ENCODE measurements around the gene ALAS1.

GRCh38 chr3:52204337-52205073 lies 6.5 kb downstream of the ALAS1 start:
- TF ChIP-seq POLR2AphosphoS5 (IDR thresholded peaks at IDR 0.05; ENCODE audit: low read depth) (no peak), EZH2 (IDR thresholded peaks at IDR 0.05; ENCODE audit: low read depth, unreplicated experiment) (no peak), CREB1 (CRISPR knock-in tag; IDR thresholded peaks at IDR 0.05; ENCODE audit: low read depth) (no peak)
- TF ChIP-seq, protein P1, sequence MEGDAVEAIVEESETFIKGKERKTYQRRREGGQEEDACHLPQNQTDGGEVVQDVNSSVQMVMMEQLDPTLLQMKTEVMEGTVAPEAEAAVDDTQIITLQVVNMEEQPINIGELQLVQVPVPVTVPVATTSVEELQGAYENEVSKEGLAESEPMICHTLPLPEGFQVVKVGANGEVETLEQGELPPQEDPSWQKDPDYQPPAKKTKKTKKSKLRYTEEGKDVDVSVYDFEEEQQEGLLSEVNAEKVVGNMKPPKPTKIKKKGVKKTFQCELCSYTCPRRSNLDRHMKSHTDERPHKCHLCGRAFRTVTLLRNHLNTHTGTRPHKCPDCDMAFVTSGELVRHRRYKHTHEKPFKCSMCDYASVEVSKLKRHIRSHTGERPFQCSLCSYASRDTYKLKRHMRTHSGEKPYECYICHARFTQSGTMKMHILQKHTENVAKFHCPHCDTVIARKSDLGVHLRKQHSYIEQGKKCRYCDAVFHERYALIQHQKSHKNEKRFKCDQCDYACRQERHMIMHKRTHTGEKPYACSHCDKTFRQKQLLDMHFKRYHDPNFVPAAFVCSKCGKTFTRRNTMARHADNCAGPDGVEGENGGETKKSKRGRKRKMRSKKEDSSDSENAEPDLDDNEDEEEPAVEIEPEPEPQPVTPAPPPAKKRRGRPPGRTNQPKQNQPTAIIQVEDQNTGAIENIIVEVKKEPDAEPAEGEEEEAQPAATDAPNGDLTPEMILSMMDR (conservative IDR thresholded peaks at IDR 0.05; ENCODE audit: low read depth in 2 of 2) = no peak
- TF ChIP-seq, protein P2, sequence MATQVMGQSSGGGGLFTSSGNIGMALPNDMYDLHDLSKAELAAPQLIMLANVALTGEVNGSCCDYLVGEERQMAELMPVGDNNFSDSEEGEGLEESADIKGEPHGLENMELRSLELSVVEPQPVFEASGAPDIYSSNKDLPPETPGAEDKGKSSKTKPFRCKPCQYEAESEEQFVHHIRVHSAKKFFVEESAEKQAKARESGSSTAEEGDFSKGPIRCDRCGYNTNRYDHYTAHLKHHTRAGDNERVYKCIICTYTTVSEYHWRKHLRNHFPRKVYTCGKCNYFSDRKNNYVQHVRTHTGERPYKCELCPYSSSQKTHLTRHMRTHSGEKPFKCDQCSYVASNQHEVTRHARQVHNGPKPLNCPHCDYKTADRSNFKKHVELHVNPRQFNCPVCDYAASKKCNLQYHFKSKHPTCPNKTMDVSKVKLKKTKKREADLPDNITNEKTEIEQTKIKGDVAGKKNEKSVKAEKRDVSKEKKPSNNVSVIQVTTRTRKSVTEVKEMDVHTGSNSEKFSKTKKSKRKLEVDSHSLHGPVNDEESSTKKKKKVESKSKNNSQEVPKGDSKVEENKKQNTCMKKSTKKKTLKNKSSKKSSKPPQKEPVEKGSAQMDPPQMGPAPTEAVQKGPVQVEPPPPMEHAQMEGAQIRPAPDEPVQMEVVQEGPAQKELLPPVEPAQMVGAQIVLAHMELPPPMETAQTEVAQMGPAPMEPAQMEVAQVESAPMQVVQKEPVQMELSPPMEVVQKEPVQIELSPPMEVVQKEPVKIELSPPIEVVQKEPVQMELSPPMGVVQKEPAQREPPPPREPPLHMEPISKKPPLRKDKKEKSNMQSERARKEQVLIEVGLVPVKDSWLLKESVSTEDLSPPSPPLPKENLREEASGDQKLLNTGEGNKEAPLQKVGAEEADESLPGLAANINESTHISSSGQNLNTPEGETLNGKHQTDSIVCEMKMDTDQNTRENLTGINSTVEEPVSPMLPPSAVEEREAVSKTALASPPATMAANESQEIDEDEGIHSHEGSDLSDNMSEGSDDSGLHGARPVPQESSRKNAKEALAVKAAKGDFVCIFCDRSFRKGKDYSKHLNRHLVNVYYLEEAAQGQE (IDR thresholded peaks at IDR 0.05; ENCODE audit: unreplicated experiment) = no peak

Measured in GM23338 (cell line).